ENCODE results near the gene PRMT9. TPM values are rescaled to one million over a fixed set of nuclear protein-coding genes. Genes with fewer than 3 reads are reported as not detected.

The PRMT9 gene
- total RNA-seq, 1 donor from 2014 or later, result 14.8 TPM

DNA sequence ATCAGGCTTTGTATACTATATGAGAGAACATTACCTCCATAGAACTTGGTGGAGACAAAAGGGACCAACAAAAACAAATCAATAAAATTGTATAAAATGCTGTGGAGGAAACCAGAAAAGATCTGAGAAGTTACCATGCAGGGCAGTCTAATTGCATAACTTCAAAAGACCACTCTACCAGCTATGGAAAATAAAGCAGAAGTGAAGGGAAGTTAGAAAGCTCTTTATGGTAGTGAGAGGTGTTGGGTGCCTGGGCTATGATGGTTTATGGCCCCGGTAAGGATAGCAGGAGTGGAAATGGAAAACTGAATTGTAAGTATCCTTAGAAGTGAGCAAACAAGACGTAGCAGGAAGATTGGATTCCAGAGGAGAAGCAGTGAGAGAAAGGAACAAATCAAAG, 63.6 kb downstream of the PRMT9 start:
- Mint-ChIP-seq H3K4me1 (peaks cover 26% of the 10 kb centered on the region), H3K4me3 (peak overlapping the region; percentile 1), H3K27me3 (ENCODE audit: low read depth) (peaks cover 1% of the 10 kb centered on the region), H3K9me3 (no peaks in the 10 kb centered on the region), H3K36me3 (peaks cover 22% of the 10 kb centered on the region), H3K27ac (peak overlapping the region; percentile 36)
- DNase-seq (ENCODE audit: low spot score in 2 of 2, unreplicated experiment in 2 of 2), result no peak
- TF ChIP-seq, protein P1, sequence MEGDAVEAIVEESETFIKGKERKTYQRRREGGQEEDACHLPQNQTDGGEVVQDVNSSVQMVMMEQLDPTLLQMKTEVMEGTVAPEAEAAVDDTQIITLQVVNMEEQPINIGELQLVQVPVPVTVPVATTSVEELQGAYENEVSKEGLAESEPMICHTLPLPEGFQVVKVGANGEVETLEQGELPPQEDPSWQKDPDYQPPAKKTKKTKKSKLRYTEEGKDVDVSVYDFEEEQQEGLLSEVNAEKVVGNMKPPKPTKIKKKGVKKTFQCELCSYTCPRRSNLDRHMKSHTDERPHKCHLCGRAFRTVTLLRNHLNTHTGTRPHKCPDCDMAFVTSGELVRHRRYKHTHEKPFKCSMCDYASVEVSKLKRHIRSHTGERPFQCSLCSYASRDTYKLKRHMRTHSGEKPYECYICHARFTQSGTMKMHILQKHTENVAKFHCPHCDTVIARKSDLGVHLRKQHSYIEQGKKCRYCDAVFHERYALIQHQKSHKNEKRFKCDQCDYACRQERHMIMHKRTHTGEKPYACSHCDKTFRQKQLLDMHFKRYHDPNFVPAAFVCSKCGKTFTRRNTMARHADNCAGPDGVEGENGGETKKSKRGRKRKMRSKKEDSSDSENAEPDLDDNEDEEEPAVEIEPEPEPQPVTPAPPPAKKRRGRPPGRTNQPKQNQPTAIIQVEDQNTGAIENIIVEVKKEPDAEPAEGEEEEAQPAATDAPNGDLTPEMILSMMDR (IDR thresholded peaks at IDR 0.05; ENCODE audit: unreplicated experiment), result no peak

DNA sequence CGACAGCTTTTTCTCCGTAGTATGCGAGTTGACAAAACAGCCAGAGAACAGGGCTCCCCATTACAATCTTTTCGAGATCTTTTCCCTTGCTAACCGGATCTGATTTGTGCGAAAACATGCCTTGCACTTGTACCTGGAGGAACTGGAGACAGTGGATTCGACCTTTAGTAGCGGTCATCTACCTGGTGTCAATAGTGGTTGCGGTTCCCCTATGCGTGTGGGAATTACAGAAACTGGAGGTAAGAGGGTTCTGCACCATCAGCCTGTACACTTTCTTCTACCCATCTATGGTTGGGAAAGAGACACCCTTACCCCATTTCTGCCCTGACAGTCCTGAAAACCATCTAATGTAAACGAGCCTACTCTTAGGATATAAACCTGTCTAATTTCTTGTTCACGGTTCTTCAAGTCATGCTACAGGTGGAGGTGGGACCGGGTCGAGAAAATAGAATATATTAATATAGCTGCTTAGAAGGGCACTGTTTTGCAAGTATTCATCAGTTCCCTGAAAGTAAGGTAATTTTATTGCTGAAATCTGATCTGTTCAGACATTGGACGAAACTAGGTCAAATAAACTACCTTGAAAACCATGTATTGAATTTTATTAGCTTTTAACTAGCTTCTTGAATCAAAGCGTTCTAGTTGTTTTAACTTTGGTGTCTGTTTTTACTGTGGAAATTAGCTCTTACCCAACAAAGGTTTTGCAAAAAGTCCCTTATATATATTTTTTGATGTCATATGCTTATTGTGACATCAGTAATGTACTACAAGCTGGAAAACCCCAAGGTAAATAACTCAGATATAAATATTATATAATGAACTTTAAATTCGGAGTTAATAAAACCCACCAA, 65.9 kb downstream of the PRMT9 start:
- H3K4me3 Mint-ChIP-seq, result peak overlapping the region; percentile 95
- peaks cover 2% of the 10 kb centered on the region for H3K27me3 Mint-ChIP-seq (ENCODE audit: low read depth)
- peaks cover 26% of the 10 kb centered on the region for H3K4me1 Mint-ChIP-seq
- no peaks in the 10 kb centered on the region for H3K9me3 Mint-ChIP-seq
- DNase-seq (ENCODE audit: low spot score in 2 of 2, unreplicated experiment in 2 of 2), result no peak
- peak overlapping the region; percentile 97 for H3K27ac Mint-ChIP-seq
- TF ChIP-seq, protein P1 (IDR thresholded peaks at IDR 0.05; ENCODE audit: unreplicated experiment), result no peak
- peaks cover 13% of the 10 kb centered on the region for H3K36me3 Mint-ChIP-seq

DNA sequence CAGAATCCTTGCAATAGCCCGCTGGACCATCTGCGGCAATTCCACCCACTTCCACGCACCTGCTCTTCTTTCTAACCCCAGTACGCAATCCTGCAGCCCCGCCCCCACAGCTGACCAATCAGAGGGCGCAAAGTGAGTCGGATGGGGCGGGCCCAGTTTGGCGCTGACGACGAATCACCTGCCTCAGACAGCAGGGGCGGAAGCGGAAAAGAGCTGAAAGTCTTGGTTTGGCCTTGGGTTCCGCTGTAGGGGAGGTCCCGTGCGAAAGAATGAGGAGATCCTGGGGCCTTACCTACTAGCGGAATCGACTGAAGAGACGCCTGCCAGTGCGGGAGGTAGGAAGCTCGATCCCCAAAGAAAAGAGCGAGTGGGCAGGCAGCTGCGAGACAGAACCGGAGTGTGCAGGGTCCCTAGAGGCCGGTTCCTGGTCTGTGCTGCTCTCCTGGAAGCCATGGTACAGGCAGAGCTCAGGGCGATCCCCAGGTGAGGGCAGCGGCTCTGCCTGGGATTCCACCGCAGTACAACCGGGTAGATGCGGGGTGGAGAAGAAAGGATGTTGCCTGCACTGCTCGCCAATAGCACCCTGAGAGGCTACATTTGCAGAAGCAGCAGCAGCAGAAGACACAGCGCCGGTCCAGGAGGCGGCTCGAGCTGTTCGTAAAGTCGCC, 66.7 kb downstream of the PRMT9 start, which contains the start of gene TMEM184C:
Gene TMEM184C (plus strand): TSS at position 225 of the 668 bp plus-strand sequence. CDS start 560 bp downstream, outside the sequence.
- Mint-ChIP-seq H3K36me3 (peaks cover 9% of the 10 kb centered on the region), H3K27me3 (ENCODE audit: low read depth) (peaks cover 2% of the 10 kb centered on the region), H3K9me3 (no peaks in the 10 kb centered on the region), H3K4me3 (peak within 1 kb of the TSS; percentile 95), H3K27ac (peak within 1 kb of the TSS; percentile 97), H3K4me1 (peaks cover 26% of the 10 kb centered on the region)
- peak; percentile 95 to 98 for DNase-seq (ENCODE audit: low spot score in 2 of 2, unreplicated experiment in 2 of 2)
- TF ChIP-seq, protein P1 (IDR thresholded peaks at IDR 0.05; ENCODE audit: unreplicated experiment), result no peak

DNA sequence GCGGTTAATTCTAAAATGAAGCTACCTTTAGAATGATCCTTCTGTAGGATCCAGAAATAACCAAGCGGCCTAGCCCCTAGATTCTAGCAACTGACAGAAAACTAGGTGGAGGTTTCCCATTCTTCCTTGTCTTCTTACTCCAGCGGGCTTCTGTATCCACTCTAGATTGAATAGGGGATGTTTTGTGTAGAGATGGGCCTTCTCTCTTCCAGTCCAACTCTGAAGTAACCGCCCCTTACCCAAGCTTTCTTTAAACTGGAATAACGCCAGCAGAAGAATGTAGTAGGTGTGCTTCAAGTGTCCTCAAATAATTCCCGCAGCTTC, 67.2 kb downstream of the PRMT9 start:
- H3K36me3 Mint-ChIP-seq, result peaks cover 9% of the 10 kb centered on the region
- DNase-seq (ENCODE audit: low spot score in 2 of 2, unreplicated experiment in 2 of 2), result no peak
- peaks cover 26% of the 10 kb centered on the region for H3K4me1 Mint-ChIP-seq
- H3K4me3 Mint-ChIP-seq, result peak overlapping the region; percentile 95
- peaks cover 2% of the 10 kb centered on the region for H3K27me3 Mint-ChIP-seq (ENCODE audit: low read depth)
- TF ChIP-seq, protein P1 (IDR thresholded peaks at IDR 0.05; ENCODE audit: unreplicated experiment), result no peak
- H3K9me3 Mint-ChIP-seq, result no peaks in the 10 kb centered on the region
- peak overlapping the region; percentile 97 for H3K27ac Mint-ChIP-seq

DNA sequence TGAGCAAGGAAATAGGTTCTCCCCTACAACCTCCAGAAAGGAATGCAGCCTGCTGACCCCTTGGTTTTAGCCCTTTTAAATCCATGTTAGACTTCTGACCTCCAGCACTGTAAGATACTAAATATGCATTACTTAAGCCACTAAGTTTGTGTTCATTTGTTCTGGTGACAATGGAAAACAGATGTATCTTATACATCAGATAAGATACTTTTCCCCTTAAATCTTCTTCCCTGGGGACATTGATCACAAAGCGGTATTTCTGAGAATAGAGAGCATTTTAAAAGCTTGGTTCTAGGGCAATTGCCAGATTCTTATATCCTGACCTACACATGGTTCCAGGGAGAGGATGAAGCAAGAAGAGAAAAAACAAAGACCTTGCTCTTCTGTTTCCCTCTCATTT, 73.3 kb downstream of the PRMT9 start:
- Mint-ChIP-seq H3K4me1 (peaks cover 3% of the 10 kb centered on the region), H3K9me3 (no peaks in the 10 kb centered on the region), H3K27ac (no peak overlapping the region), H3K36me3 (no peaks in the 10 kb centered on the region), H3K27me3 (ENCODE audit: low read depth) (peaks cover 2% of the 10 kb centered on the region), H3K4me3 (no peak overlapping the region)
- no peak for DNase-seq (ENCODE audit: low spot score in 2 of 2, unreplicated experiment in 2 of 2)
- TF ChIP-seq, protein P1 (IDR thresholded peaks at IDR 0.05; ENCODE audit: unreplicated experiment), result no peak

Data from mesothelial cell of epicardium (in vitro differentiated cells).